ENCODE results near the gene SLC38A8.

The SLC38A8 gene

GRCh38 chr16:83994087-83994486 is 48.5 kb downstream of the SLC38A8 start:
- DNase-seq: no peak

DNA sequence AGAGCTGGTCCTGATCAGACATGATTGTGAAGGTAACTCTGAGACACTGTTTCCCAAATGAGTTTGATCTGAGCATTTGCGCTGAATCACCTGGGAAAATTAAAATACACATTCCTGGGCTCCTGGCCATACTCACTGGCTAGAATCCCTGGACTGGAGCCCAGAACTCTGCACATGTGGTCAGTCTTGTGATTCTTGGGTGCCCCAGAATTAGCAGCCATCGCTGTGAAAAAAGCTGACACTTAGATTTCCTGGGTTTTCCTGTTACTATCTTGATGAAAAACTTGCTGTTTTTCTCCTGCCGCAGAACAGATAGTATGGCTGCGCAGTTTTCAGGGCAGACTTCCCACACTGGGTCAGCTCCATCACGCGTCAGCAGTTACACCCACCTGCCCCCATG is 50.0 kb downstream of the SLC38A8 start:
- no peak for DNase-seq

GRCh38 chr16:83990492-83990891 is 52.1 kb downstream of the SLC38A8 start:
- no peak for DNase-seq

GRCh38 chr16:83989300-83989699 is 53.3 kb downstream of the SLC38A8 start:
- DNase-seq: no peak

GRCh38 chr16:83983491-83983890 is 59.1 kb downstream of the SLC38A8 start:
- DNase-seq: no peak

GRCh38 chr16:83981799-83982198 is 60.8 kb downstream of the SLC38A8 start:
- DNase-seq: no peak

GRCh38 chr16:83980794-83981193 is 61.8 kb downstream of the SLC38A8 start:
- DNase-seq: no peak

DNA sequence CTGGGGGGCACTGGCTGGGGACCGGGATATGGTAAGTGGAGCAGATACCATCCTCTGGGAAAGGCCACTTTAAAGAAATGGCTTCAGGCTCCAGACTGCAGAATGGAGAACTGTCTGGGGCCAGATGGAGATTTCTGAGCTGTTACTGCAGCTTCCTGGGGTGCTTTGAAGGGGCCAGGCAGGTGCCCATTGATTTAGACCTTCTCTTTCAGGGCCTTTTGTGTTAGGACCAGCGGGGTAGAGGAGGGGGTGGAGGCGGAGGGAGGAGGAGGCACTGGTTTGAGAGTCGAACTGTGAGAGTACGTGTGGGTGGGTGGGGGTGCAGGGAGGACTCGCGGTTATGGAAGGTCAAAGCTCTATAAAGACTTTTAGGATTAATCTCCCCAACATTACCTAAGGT is 63.2 kb downstream of the SLC38A8 start:
- DNase-seq: no peak

- DNase-seq: no peak
Observed at GRCh38 chr16:83978401-83978904, 64.1 kb downstream of the SLC38A8 start.

DNA sequence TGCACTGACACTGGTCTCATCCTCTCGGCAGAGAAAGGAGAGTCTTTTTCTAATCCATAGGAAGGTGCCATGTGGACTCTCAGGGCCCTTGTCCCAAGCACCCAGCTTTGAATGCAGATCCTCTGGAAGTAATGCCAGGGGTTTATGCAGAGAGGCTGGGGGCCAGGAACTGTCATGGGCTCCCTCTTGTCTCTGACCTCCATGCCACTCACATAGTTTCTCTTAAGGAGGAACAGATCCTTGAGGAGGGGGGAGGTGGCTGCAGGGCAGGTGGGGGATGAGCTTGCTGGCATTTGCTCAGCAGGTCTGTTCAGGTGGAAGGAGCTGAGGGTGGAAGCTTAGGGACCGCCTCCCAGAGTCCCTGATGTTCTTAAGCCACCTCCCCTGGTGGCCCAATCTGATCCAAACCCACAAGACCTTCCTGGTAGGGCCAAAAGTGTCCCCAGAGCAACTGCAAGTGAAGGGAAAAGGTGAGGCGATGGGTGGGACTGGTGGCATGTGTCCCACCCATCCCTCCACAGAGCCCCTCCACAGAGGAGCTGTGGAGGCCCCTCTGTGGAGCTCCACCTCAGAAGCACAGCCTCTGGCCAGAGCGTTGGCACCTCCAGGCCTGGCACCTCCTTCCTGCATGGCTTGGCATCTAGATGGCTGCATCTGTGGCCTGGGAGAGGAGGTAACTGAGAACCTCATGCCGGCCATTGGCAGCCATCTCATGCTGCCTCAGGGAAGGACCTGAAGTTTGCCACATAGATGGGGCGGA is 65.4 kb downstream of the SLC38A8 start:
- no peak for DNase-seq

GRCh38 chr16:83975590-83976260 is 66.9 kb downstream of the SLC38A8 start:
- no peak for DNase-seq

- no peak for DNase-seq
Observed at GRCh38 chr16:83974475-83974874, 68.1 kb downstream of the SLC38A8 start.

DNA sequence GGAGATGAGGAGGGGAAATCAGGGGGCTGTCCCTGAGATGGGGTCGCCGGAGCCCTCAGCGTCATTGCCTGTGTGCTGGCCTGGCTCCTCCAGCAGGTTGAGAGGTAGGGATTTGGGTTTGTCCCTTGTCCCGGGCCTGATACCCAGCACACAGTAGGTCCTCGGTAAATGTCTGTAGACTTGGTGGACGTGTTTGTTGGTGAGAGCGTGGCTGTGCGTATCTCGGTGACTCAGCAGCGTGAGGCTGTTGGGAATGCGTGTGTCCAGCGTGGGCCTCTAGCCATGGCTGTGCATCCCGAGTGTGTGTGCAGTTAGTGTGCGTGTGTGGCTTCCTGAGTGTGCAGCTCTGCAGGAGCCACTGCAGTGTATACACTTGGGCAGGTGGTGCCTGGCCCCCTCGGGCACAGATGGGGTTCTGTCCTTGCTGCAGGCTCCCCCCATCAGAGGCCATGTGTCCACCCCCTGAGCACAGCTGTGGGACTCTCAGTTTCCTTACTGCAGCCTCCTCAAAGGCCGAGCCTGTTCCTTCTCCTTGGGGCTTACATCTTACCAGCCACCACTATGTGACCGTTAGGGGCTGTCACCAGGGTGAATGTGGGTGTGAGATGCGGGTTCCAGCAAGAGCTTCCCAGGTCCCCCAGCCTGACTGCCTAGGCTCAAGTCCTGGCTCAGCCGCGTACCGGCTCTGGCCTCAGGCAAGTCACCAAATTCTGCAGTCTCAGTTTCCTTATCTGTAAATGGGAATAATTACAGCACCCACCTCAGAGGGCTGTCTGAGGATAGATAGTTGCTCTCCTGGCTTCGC is 68.8 kb downstream of the SLC38A8 start:
- DNase-seq: no peak

- DNase-seq: no peak
Observed at GRCh38 chr16:83973077-83973476, 69.5 kb downstream of the SLC38A8 start.

GRCh38 chr16:83972256-83973008 is 70.2 kb downstream of the SLC38A8 start:
- no peak for DNase-seq

GRCh38 chr16:83971165-83972130 is 71.1 kb downstream of the SLC38A8 start:
- DNase-seq: no peak

GRCh38 chr16:83970430-83970815 is 72.2 kb downstream of the SLC38A8 start:
- DNase-seq: no peak

- DNase-seq: no peak
Observed at GRCh38 chr16:83969771-83970429, 72.7 kb downstream of the SLC38A8 start.

- no peak for DNase-seq
Observed at GRCh38 chr16:83968891-83969649, 73.5 kb downstream of the SLC38A8 start.

GRCh38 chr16:83968306-83968851 is 74.2 kb downstream of the SLC38A8 start:
- no peak for DNase-seq
